Panc1 (cell line): ENCODE data around the gene NCAM1.

Experiments used
- POLR2AphosphoS5 ChIP-seq: IDR thresholded peaks from 2 replicates; pipeline ENCODE4 v1.6.1; 2012; ENCODE audit warnings: mild to moderate bottlenecking, low read depth, low read length, moderate library complexity
- TCF7L2 ChIP-seq: IDR thresholded peaks from 2 replicates; pipeline ENCODE4 v1.6.1; 2011; ENCODE audit warnings: mild to moderate bottlenecking, low read depth, low read length, inconsistent platforms

GRCh38 chr11:113113801-113114704, 152.8 kb downstream of the NCAM1 start:
- TF ChIP-seq TCF7L2 (no peak), POLR2AphosphoS5 (no peak)
